Stomach (tissue), 9 donors: ENCODE results near the gene ATR. TPM values are rescaled to one million over a fixed set of nuclear protein-coding genes. Genes with fewer than 3 reads are reported as not detected.
"Not testable (repeated sequence)": the region's sequence is repeated elsewhere in the genome, so short reads cannot be mapped to it uniquely, and the experiment has no call there.

Source experiments
- DNase-seq, 2 donors: peaks; one replicate each; pipeline versions ENCODE4 v3.0.0 to v3.0.0-alpha.2; 2013 to 2019
- H3K27ac ChIP-seq, 5 donors: fragments of 200-600 bp in 4 of 5; sonication (generic) in 4 of 5; one replicate each; pipeline ENCODE4 v1.5.1; 2013 to 2019; ENCODE audit warnings: mild to moderate bottlenecking in 1 of 5, moderate library complexity in 1 of 5
- H3K27me3 ChIP-seq, 3 donors: fragments of 200-600 bp; sonication (generic); one replicate each; pipeline ENCODE4 v1.5.1; 2017 to 2019; ENCODE audit warnings: mixed run types in 1 of 3
- H3K36me3 ChIP-seq, 4 donors: fragments of 200-600 bp; sonication (generic); 1 replicate in 3 of 4; 2 replicates in 1 of 4; pipeline ENCODE4 v1.5.1; 2016 to 2019
- H3K4me1 ChIP-seq, 4 donors: fragments of 200-600 bp; sonication (generic); one replicate each; pipeline ENCODE4 v1.5.1; 2016 to 2019
- H3K4me3 ChIP-seq, 4 donors: fragments of 200-600 bp; sonication (generic) in 3 of 4; one replicate each; pipeline ENCODE4 v1.5.1; 2016 to 2019; ENCODE audit warnings: mild to moderate bottlenecking in 1 of 4
- H3K9me3 ChIP-seq, 4 donors: fragments of 200-600 bp; sonication (generic); one replicate each; pipeline ENCODE4 v1.5.1; 2016 to 2019
- EP300 ChIP-seq: sonication (generic); formaldehyde crosslinking; IDR thresholded peaks from one replicate; pipeline ENCODE4 v1.6.1; 2017; ENCODE audit warnings: antibody characterized with exemption
- POLR2A ChIP-seq, 4 donors: fragments of 450-650 bp; IDR thresholded peaks; one replicate each; pipeline ENCODE4 v1.6.1; 2016; ENCODE audit warnings: antibody characterized with exemption in 4 of 4, control low read depth in 2 of 4, mild to moderate bottlenecking in 1 of 4, moderate library complexity in 1 of 4
- POLR2AphosphoS5 ChIP-seq, 3 donors: sonication (generic); formaldehyde crosslinking; IDR thresholded peaks; one replicate each; pipeline ENCODE4 v1.6.1; 2016; ENCODE audit warnings: antibody characterized with exemption in 3 of 3
- WGBS, 5 donors: extraction: QIAGEN DNeasy Blood & Tissue Kit in 3 of 5; methylation state at CpG; one replicate each; pipeline versions ENCODE4 v1.1.5 to v1.1.7; 2013 to 2018; 5-methylcytosine and 5-hydroxymethylcytosine counted together
- intact Hi-C: fragments of 100-400 bp; cut with DNase I; formaldehyde crosslinking; loops from one replicate; pipeline ENCODE4 v1.15.1; 2023; ENCODE audit warnings: low total_unique reads
- polyA plus RNA-seq, 3 donors: library from polyadenylated mRNA; stranded (reverse); fragments of 200-250 nt; gene quantifications; one replicate each; pipeline ENCODE4 v1.2.3, GENCODE V29; 2013
- small RNA-seq, 4 donors: library from RNA; depleted of rRNA; stranded (forward); fragments of <200 nt; gene quantifications; one replicate each; pipeline ENCODE3, GENCODE V24; 2016
- total RNA-seq, 5 donors: library from RNA; depleted of rRNA; stranded (reverse); fragments of >200 nt; gene quantifications; one replicate each; pipeline versions ENCODE4 v1.1.0 to v1.2.3, GENCODE V29; 2014 to 2016
- TF ChIP-seq, protein P1 (sequence below), 7 experiments: fragments of 450-650 bp in 4 of 7; fragments of 200-600 bp in 3 of 7; sonication (generic) in 3 of 7; IDR thresholded peaks; one replicate each; pipeline ENCODE4 v1.5.1; 2016 to 2019; ENCODE audit warnings: antibody characterized with exemption in 7 of 7, control low read depth in 2 of 7, mild to moderate bottlenecking in 1 of 7
- donor health status: healthy with polysubstance abuse.
- donor health status: Bipolar disorder and iron deficiency.
- donor health status: healthy.

Gene ATR
- total and polyA plus RNA-seq, 8 donors = 6.0 to 51.0 (median 14.5) TPM

DNA sequence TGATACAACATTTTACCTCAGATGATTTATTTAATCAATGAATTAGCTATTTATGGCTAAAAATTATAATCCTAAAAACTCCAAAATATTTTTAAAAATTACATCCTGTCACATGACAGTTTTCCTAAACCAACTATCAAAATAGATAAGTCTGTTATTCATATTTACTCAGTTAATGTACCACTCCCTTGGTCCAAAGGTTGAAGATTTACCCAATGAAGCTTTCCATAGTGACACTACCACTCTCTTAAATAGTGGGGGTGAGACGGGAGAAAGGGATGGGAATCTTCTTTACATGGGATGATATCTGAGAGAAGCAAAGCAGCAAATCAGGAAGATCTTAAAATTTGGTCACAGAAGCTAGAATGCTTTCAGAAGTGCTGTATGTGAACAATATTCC, 161.2 kb downstream of the ATR start:
- WGBS, 5 donors = 63 to 81% (median 74%) methylated on average over 1 of the region's 1 CpG
- DNase-seq = no peak
- no peaks in the 10 kb centered on the region for H3K4me1 ChIP-seq
- H3K27me3 ChIP-seq = no peaks in the 10 kb centered on the region
- no peak overlapping the region for H3K4me3 ChIP-seq
- peaks cover 16 to 100% (median 97%) of the 10 kb centered on the region in 4 donors for H3K36me3 ChIP-seq
- TF ChIP-seq, protein P1, sequence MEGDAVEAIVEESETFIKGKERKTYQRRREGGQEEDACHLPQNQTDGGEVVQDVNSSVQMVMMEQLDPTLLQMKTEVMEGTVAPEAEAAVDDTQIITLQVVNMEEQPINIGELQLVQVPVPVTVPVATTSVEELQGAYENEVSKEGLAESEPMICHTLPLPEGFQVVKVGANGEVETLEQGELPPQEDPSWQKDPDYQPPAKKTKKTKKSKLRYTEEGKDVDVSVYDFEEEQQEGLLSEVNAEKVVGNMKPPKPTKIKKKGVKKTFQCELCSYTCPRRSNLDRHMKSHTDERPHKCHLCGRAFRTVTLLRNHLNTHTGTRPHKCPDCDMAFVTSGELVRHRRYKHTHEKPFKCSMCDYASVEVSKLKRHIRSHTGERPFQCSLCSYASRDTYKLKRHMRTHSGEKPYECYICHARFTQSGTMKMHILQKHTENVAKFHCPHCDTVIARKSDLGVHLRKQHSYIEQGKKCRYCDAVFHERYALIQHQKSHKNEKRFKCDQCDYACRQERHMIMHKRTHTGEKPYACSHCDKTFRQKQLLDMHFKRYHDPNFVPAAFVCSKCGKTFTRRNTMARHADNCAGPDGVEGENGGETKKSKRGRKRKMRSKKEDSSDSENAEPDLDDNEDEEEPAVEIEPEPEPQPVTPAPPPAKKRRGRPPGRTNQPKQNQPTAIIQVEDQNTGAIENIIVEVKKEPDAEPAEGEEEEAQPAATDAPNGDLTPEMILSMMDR (IDR thresholded peaks at IDR 0.05) = no peak
- TF ChIP-seq POLR2A (IDR thresholded peaks at IDR 0.05) (no peak), POLR2AphosphoS5 (IDR thresholded peaks at IDR 0.05) (no peak), EP300 (no peak)
- no peak overlapping the region for H3K27ac ChIP-seq
- intact Hi-C loops = no loop called here
- no peaks in the 10 kb centered on the region for H3K9me3 ChIP-seq

DNA sequence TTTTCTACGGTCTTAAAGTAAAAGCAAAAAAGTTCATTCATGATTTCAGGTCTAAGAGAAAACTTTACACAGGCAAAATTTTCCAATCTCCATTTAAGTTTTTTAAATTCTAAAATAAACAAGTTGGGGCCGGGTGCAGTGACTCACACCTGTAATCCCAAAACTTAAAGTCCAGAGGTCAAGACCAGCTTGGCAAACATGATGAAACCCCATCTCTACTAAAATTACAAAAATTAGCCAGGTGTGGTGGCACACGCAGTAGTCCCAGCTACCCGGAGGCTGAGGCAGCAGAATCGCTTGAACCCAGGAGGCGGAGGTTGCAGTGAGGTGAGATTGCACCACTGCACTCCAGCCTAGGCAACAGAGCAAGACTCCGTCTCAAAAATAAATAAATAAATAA, 178.0 kb downstream of the ATR start:
- DNase-seq, H3K9me3 ChIP-seq, H3K27ac ChIP-seq, intact Hi-C loops, H3K27me3 ChIP-seq, H3K4me1 ChIP-seq, H3K4me3 ChIP-seq: not testable (repeated sequence)
- WGBS, 5 donors = 87 to 92% (median 91%) methylated on average over 7 of the region's 7 CpGs
- H3K36me3 ChIP-seq = peaks cover 25 to 100% (median 96%) of the 10 kb centered on the region in 4 donors

Small RNA genes lying within 50 kb of the gene (small RNA-seq; reads per million reads assigned to genes)
- gene RNA5SP143 (0 reads per million in 4 donors), gene RNU1-100P (0 reads per million in 4 donors), gene RNU6-1294P (0 reads per million in 4 donors)

Other genes with a start within 250 kb of the ATR start
- gene XRN1, start 130.7 kb downstream of the ATR start, total RNA-seq = 100 to 1,000 TPM in 1 of 5 donors, 10 to 100 TPM in 4; 23.8 to 122 (median 29.2) TPM
- 1 to 10 TPM; 2.3 to 4.6 (median 3.0) TPM for gene XRN1, start 130.7 kb downstream of the ATR start, polyA plus RNA-seq
- gene PLS1, start 17.7 kb upstream of the ATR start, total RNA-seq = 10 to 100 TPM; 12.5 to 79.1 (median 27.1) TPM
- gene PLS1, start 17.7 kb upstream of the ATR start, polyA plus RNA-seq = 10 to 100 TPM in 2 of 3 donors, 1 to 10 TPM in 1; 5.2 to 26.1 (median 10.1) TPM
- gene TRPC1, start 145.3 kb upstream of the ATR start, total RNA-seq = 10 to 100 TPM in 1 of 5 donors, 1 to 10 TPM in 4; 1.2 to 28.8 (median 4.8) TPM
- 1 to 10 TPM; 1.7 to 2.7 (median 2.6) TPM for gene TRPC1, start 145.3 kb upstream of the ATR start, polyA plus RNA-seq